ENCODE results near the gene CRAMP1.

DNA sequence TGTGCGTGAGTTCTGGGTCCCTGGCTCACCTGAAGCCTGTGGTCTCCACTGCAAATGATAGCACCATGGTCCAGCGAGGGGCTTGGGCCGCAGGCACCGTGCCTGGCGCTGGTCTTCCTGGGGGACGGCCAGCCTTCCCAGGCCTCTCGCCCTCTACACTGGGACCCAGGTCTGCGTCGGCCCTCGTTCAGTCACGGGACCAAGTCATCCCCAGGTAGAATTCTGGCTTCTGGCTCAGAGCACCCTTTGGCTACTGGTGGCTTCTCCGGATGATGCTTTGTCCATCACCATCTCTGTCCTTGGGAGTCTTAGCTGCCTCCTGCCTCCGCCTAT is 20.4 kb downstream of the CRAMP1 start:
- TF ChIP-seq POLR2AphosphoS5 (IDR thresholded peaks at IDR 0.05; ENCODE audit: low read depth, low read length) (no peak), SIN3A (IDR thresholded peaks at IDR 0.05; ENCODE audit: borderline replicate concordance, insufficient read depth, low read length) (no peak), FOXP2 (optimal IDR thresholded peaks at IDR 0.05; ENCODE audit: borderline replicate concordance, extremely low read depth, extremely low read length, insufficient read depth) (no peak), TAF1 (IDR thresholded peaks at IDR 0.05; ENCODE audit: borderline replicate concordance, insufficient read depth, low read length) (no peak)
- TF ChIP-seq, protein P1, sequence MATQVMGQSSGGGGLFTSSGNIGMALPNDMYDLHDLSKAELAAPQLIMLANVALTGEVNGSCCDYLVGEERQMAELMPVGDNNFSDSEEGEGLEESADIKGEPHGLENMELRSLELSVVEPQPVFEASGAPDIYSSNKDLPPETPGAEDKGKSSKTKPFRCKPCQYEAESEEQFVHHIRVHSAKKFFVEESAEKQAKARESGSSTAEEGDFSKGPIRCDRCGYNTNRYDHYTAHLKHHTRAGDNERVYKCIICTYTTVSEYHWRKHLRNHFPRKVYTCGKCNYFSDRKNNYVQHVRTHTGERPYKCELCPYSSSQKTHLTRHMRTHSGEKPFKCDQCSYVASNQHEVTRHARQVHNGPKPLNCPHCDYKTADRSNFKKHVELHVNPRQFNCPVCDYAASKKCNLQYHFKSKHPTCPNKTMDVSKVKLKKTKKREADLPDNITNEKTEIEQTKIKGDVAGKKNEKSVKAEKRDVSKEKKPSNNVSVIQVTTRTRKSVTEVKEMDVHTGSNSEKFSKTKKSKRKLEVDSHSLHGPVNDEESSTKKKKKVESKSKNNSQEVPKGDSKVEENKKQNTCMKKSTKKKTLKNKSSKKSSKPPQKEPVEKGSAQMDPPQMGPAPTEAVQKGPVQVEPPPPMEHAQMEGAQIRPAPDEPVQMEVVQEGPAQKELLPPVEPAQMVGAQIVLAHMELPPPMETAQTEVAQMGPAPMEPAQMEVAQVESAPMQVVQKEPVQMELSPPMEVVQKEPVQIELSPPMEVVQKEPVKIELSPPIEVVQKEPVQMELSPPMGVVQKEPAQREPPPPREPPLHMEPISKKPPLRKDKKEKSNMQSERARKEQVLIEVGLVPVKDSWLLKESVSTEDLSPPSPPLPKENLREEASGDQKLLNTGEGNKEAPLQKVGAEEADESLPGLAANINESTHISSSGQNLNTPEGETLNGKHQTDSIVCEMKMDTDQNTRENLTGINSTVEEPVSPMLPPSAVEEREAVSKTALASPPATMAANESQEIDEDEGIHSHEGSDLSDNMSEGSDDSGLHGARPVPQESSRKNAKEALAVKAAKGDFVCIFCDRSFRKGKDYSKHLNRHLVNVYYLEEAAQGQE (IDR thresholded peaks at IDR 0.05; ENCODE audit: insufficient read depth in 1 of 2, low read depth in 2 of 2, low read length in 2 of 2): no peak
